Muscle of leg (tissue), 16 donors: ENCODE measurements around the gene RFNG. TPM values are rescaled to one million over a fixed set of nuclear protein-coding genes. Genes with fewer than 3 reads are reported as not detected.

Experiments used
- DNase-seq: peaks from one replicate; pipeline ENCODE4 v3.0.0; 2013
- H3K27ac ChIP-seq: one replicate; pipeline ENCODE4 v1.5.1; 2013; ENCODE audit warnings: mild to moderate bottlenecking, low read length, control low read depth
- H3K27me3 ChIP-seq: one replicate; pipeline ENCODE4 v1.6.1; 2013; ENCODE audit warnings: low read length; ENCODE audit not compliant: control insufficient read depth, insufficient read depth
- H3K36me3 ChIP-seq: one replicate; pipeline ENCODE4 v1.6.1; 2013; ENCODE audit warnings: low read length; ENCODE audit not compliant: control insufficient read depth, insufficient read depth
- H3K4me1 ChIP-seq: one replicate; pipeline ENCODE4 v1.6.1; 2013; ENCODE audit warnings: low read length; ENCODE audit not compliant: control insufficient read depth, insufficient read depth
- H3K4me3 ChIP-seq: one replicate; pipeline ENCODE4 v1.5.1; 2013; ENCODE audit warnings: low read length, control low read depth
- H3K9me3 ChIP-seq: replicated peaks from 2 replicates; pipeline ENCODE4 v1.6.1; 2013; ENCODE audit warnings: low read depth, low read length; ENCODE audit not compliant: control insufficient read depth
- WGBS: methylation state at CpG from one replicate; pipeline ENCODE4 v1.1.5; 2013; ENCODE audit warnings: missing lambda C conversion rate; ENCODE audit not compliant: insufficient coverage; 5-methylcytosine and 5-hydroxymethylcytosine counted together
- long read RNA-seq, 11 donors: transcript quantifications; one replicate each; lab custom pipeline, GENCODE V29; 2026
- polyA plus RNA-seq, 8 donors: library from polyadenylated mRNA; unstranded; fragments of 120-200 nt; gene quantifications; one replicate each; pipeline versions ENCODE4 v1.2.1 to v1.2.3, GENCODE V29; 2013; ENCODE audit warnings: inconsistent platforms in 1 of 8, low replicate concordance in 1 of 8; ENCODE audit not compliant: insufficient read length in 8 of 8, insufficient read depth in 1 of 8
- total RNA-seq: library from RNA; stranded (reverse); fragments of 120-200 nt; gene quantifications from one replicate; pipeline ENCODE4 v1.2.4, GENCODE V29; 2013

Gene RFNG
- total RNA-seq (21.6 TPM), polyA plus RNA-seq (10 to 100 TPM; 25.3 to 47.1 (median 31.7) TPM)
- long read RNA-seq, donor 1, transcript RFNG-201 (8 exons, 1,828 nt) = major isoform, 6 of 10 reads
- long read RNA-seq, donor 1, partial matches to known transcripts = 0 of 10 reads
- long read RNA-seq, donor 1, other reads (novel, unspliced or antisense) = 0 of 10 reads
- long read RNA-seq, donor 2, partial matches to known transcripts = 0 of 3 reads
- long read RNA-seq, donor 2, other reads (novel, unspliced or antisense) = 0 of 3 reads
- long read RNA-seq, donor 3, transcript RFNG-209 (1 exons, 2,886 nt) = major isoform, 9 of 17 reads
- long read RNA-seq, donor 3, transcript RFNG-201 (8 exons, 1,828 nt) = minor isoform, 6 of 17 reads
- long read RNA-seq, donor 3, partial matches to known transcripts = 0 of 17 reads
- long read RNA-seq, donor 3, other reads (novel, unspliced or antisense) = 0 of 17 reads
- long read RNA-seq, donor 4, transcript RFNG-209 (1 exons, 2,886 nt) = major isoform, 6 of 15 reads
- long read RNA-seq, donor 4, transcript RFNG-201 (8 exons, 1,828 nt) = major isoform, 6 of 15 reads
- long read RNA-seq, donor 4, partial matches to known transcripts = 0 of 15 reads
- long read RNA-seq, donor 4, other reads (novel, unspliced or antisense) = 0 of 15 reads
- long read RNA-seq, donor 5, transcript RFNG-201 (8 exons, 1,828 nt) = minor isoform, 9 of 229 reads
- long read RNA-seq, donor 5, transcript RFNG-209 (1 exons, 2,886 nt) = major isoform, 24 of 229 reads
- long read RNA-seq, donor 5, partial matches to known transcripts = 142 of 229 reads
- long read RNA-seq, donor 5, other reads (novel, unspliced or antisense) = 51 of 229 reads
- long read RNA-seq, donor 6, transcript RFNG-209 (1 exons, 2,886 nt) = major isoform, 11 of 20 reads
- long read RNA-seq, donor 6, transcript RFNG-201 (8 exons, 1,828 nt) = minor isoform, 5 of 20 reads
- long read RNA-seq, donor 6, partial matches to known transcripts = 0 of 20 reads
- long read RNA-seq, donor 6, other reads (novel, unspliced or antisense) = 0 of 20 reads
- long read RNA-seq, donor 7, transcript RFNG-209 (1 exons, 2,886 nt) = major isoform, 9 of 19 reads
- long read RNA-seq, donor 7, transcript RFNG-201 (8 exons, 1,828 nt) = minor isoform, 6 of 19 reads
- long read RNA-seq, donor 7, partial matches to known transcripts = 0 of 19 reads
- long read RNA-seq, donor 7, other reads (novel, unspliced or antisense) = 0 of 19 reads
- long read RNA-seq, donor 8, transcript RFNG-209 (1 exons, 2,886 nt) = major isoform, 6 of 21 reads
- long read RNA-seq, donor 8, partial matches to known transcripts = 10 of 21 reads
- long read RNA-seq, donor 8, other reads (novel, unspliced or antisense) = 5 of 21 reads
- long read RNA-seq, donor 9, transcript RFNG-209 (1 exons, 2,886 nt) = major isoform, 10 of 16 reads
- long read RNA-seq, donor 9, partial matches to known transcripts = 0 of 16 reads
- long read RNA-seq, donor 9, other reads (novel, unspliced or antisense) = 0 of 16 reads
- long read RNA-seq, donor 10, transcript RFNG-201 (8 exons, 1,828 nt) = major isoform, 6 of 14 reads
- long read RNA-seq, donor 10, transcript RFNG-209 (1 exons, 2,886 nt) = major isoform, 6 of 14 reads
- long read RNA-seq, donor 10, partial matches to known transcripts = 0 of 14 reads
- long read RNA-seq, donor 10, other reads (novel, unspliced or antisense) = 0 of 14 reads
- long read RNA-seq, donor 11, transcript RFNG-209 (1 exons, 2,886 nt) = major isoform, 12 of 83 reads
- long read RNA-seq, donor 11, transcript RFNG-201 (8 exons, 1,828 nt) = minor isoform, 6 of 83 reads
- long read RNA-seq, donor 11, partial matches to known transcripts = 48 of 83 reads
- long read RNA-seq, donor 11, other reads (novel, unspliced or antisense) = 14 of 83 reads

GRCh38 chr17:82051776-82052637 lies at the start of gene RFNG, which contains the start of gene GPS1:
Gene RFNG (minus strand): TSS chr17:82051811. CDS start chr17:82051766, 45 bp downstream.
Gene GPS1 (plus strand): TSS chr17:82051898. CDS start chr17:82051932, 34 bp downstream.
- Histone ChIP-seq H3K36me3 (peaks cover 73% of the 10 kb centered on the region), H3K9me3 (no peaks in the 10 kb centered on the region), H3K4me1 (peaks cover 25% of the 10 kb centered on the region), H3K27ac (no peak within 1 kb of the TSS), H3K27me3 (no peaks in the 10 kb centered on the region), H3K4me3 (peak within 1 kb of the TSS; percentile 68)
- peak; percentile 85 for DNase-seq
- WGBS = under 1% methylated on average over 88 of the region's 94 CpGs

GRCh38 chr17:82101301-82101715 lies 49.7 kb upstream of the RFNG start:
- WGBS = 54% methylated on average over 3 of the region's 10 CpGs
- no peak for DNase-seq
- H3K9me3 ChIP-seq = no peaks in the 10 kb centered on the region
- H3K36me3 ChIP-seq = peaks cover 22% of the 10 kb centered on the region
- no peaks in the 10 kb centered on the region for H3K27me3 ChIP-seq
- H3K4me1 ChIP-seq = peaks cover 59% of the 10 kb centered on the region
- H3K4me3 ChIP-seq = no peak overlapping the region
- H3K27ac ChIP-seq = no peak overlapping the region

GRCh38 chr17:82100502-82101298 lies 49.1 kb upstream of the RFNG start:
- Histone ChIP-seq H3K27ac (no peak overlapping the region), H3K4me3 (no peak overlapping the region), H3K27me3 (no peaks in the 10 kb centered on the region), H3K36me3 (peaks cover 28% of the 10 kb centered on the region), H3K4me1 (peaks cover 55% of the 10 kb centered on the region), H3K9me3 (no peaks in the 10 kb centered on the region)
- WGBS = 84% methylated on average over 19 of the region's 35 CpGs
- no peak for DNase-seq

- no peaks in the 10 kb centered on the region for H3K9me3 ChIP-seq
- H3K27me3 ChIP-seq = no peaks in the 10 kb centered on the region
- peak overlapping the region; percentile 92 for H3K27ac ChIP-seq
- H3K4me1 ChIP-seq = peaks cover 42% of the 10 kb centered on the region
- peak overlapping the region; percentile 61 for H3K4me3 ChIP-seq
- no peak for DNase-seq
- 4% methylated on average over 80 of the region's 80 CpGs for WGBS
- H3K36me3 ChIP-seq = peaks cover 39% of the 10 kb centered on the region
Observed at GRCh38 chr17:82098939-82099763, 47.5 kb upstream of the RFNG start.

GRCh38 chr17:82098169-82098938 lies 46.7 kb upstream of the RFNG start, which contains the start of gene FASN:
Gene FASN (minus strand): TSS chr17:82098236. CDS start chr17:82096445, 1,791 bp downstream.
- no peaks in the 10 kb centered on the region for H3K9me3 ChIP-seq
- peaks cover 46% of the 10 kb centered on the region for H3K36me3 ChIP-seq
- H3K27me3 ChIP-seq = no peaks in the 10 kb centered on the region
- peak within 1 kb of the TSS; percentile 74 for H3K4me3 ChIP-seq
- peaks cover 34% of the 10 kb centered on the region for H3K4me1 ChIP-seq
- peak; percentile 99 for DNase-seq
- WGBS = under 1% methylated on average over 108 of the region's 124 CpGs
- H3K27ac ChIP-seq = peak within 1 kb of the TSS; percentile 92

GRCh38 chr17:82097919-82098168 lies 46.2 kb upstream of the RFNG start:
- H3K36me3 ChIP-seq = peaks cover 51% of the 10 kb centered on the region
- peak overlapping the region; percentile 74 for H3K4me3 ChIP-seq
- WGBS = under 1% methylated on average over 36 of the region's 36 CpGs
- H3K4me1 ChIP-seq = peaks cover 29% of the 10 kb centered on the region
- peak overlapping the region; percentile 72 for H3K27ac ChIP-seq
- H3K27me3 ChIP-seq = no peaks in the 10 kb centered on the region
- H3K9me3 ChIP-seq = no peaks in the 10 kb centered on the region
- no peak for DNase-seq
